GM21529 (cell line): Measurements from ENCODE around the gene VWF.

Source experiments
- ATAC-seq: cut with Tn5 transposase; IDR thresholded peaks from one replicate; pipeline ENCODE4 v1.9.1; 2021; ENCODE audit not compliant: unreplicated experiment

The VWF gene

GRCh38 chr12:6078398-6079096, 45.9 kb downstream of the VWF start:
- no peak for ATAC-seq

- ATAC-seq, result no peak
These were observed 46.8 kb downstream of the VWF start for GRCh38 chr12:6077692-6078083.

GRCh38 chr12:6076776-6077691, 47.4 kb downstream of the VWF start:
- no peak for ATAC-seq

- no peak for ATAC-seq
These were observed 48.1 kb downstream of the VWF start for GRCh38 chr12:6076346-6076745.

- no peak for ATAC-seq
These were observed 49.4 kb downstream of the VWF start for GRCh38 chr12:6074979-6075585.

- no peak for ATAC-seq
These were observed 50.0 kb downstream of the VWF start for GRCh38 chr12:6074427-6074826.

GRCh38 chr12:6073426-6073825, 51.0 kb downstream of the VWF start:
- ATAC-seq, result no peak

- ATAC-seq, result no peak
These were observed 52.1 kb downstream of the VWF start for GRCh38 chr12:6072302-6072752.

- no peak for ATAC-seq
These were observed 52.9 kb downstream of the VWF start for GRCh38 chr12:6071589-6071988.

- ATAC-seq, result no peak
These were observed 53.8 kb downstream of the VWF start for GRCh38 chr12:6070472-6071257.

GRCh38 chr12:6069437-6070093, 54.9 kb downstream of the VWF start:
- no peak for ATAC-seq

- no peak for ATAC-seq
These were observed 56.2 kb downstream of the VWF start for GRCh38 chr12:6068227-6068626.

- ATAC-seq, result no peak
These were observed 57.1 kb downstream of the VWF start for GRCh38 chr12:6067152-6067916.

- no peak for ATAC-seq
These were observed 57.8 kb downstream of the VWF start for GRCh38 chr12:6066651-6067050.

- ATAC-seq, result no peak
These were observed 58.6 kb downstream of the VWF start for GRCh38 chr12:6065863-6066199.

GRCh38 chr12:6065131-6065862, 59.2 kb downstream of the VWF start:
- no peak for ATAC-seq

GRCh38 chr12:6062757-6063735, 61.4 kb downstream of the VWF start:
- no peak for ATAC-seq

- no peak for ATAC-seq
These were observed 62.1 kb downstream of the VWF start for GRCh38 chr12:6062395-6062756.
